ENCODE data around the gene PIK3R5.

DNA sequence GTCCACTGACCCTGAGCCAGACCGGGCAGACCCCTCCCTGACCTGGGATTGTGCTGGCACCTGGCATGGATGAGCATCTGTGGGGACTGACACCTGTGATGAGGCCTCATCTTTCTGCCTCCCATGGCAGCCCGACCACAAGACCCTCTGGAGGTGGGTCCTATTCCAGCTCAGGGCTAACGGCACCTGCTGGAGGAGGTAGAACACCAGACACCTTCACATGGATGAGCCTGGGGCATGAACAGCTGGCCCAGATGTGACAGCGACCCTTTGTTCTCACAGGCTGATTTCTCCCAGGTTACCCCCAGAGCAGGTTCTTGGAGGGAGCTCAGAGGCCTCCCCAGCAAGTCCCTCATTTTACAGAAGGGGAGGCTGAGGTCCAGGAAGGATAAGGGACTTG is 51.6 kb downstream of the PIK3R5 start:
- TF ChIP-seq EZH2phosphoT487 (IDR thresholded peaks at IDR 0.05; ENCODE audit: borderline replicate concordance, low read length) = no peak
- TF ChIP-seq, protein P1, sequence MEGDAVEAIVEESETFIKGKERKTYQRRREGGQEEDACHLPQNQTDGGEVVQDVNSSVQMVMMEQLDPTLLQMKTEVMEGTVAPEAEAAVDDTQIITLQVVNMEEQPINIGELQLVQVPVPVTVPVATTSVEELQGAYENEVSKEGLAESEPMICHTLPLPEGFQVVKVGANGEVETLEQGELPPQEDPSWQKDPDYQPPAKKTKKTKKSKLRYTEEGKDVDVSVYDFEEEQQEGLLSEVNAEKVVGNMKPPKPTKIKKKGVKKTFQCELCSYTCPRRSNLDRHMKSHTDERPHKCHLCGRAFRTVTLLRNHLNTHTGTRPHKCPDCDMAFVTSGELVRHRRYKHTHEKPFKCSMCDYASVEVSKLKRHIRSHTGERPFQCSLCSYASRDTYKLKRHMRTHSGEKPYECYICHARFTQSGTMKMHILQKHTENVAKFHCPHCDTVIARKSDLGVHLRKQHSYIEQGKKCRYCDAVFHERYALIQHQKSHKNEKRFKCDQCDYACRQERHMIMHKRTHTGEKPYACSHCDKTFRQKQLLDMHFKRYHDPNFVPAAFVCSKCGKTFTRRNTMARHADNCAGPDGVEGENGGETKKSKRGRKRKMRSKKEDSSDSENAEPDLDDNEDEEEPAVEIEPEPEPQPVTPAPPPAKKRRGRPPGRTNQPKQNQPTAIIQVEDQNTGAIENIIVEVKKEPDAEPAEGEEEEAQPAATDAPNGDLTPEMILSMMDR (IDR thresholded peaks at IDR 0.05; ENCODE audit: low read depth, low read length, poor library complexity, severe bottlenecking) = no peak

Data from DOHH2 (cell line).